HG03354 (cell line): ENCODE data around the gene MED26.
"Not testable (repeated sequence)": the region's sequence is repeated elsewhere in the genome, so short reads cannot be mapped to it uniquely, and the experiment has no call there.

Experiments used
- ATAC-seq: cut with Tn5 transposase; IDR thresholded peaks from one replicate; pipeline ENCODE4 v1.9.1; 2021; ENCODE audit warnings: mild to moderate bottlenecking; ENCODE audit not compliant: unreplicated experiment, poor library complexity, severe bottlenecking

MED26 gene

GRCh38 chr19:16651421-16652188 is 23.6 kb upstream of the MED26 start:
- not testable (repeated sequence) for ATAC-seq

DNA sequence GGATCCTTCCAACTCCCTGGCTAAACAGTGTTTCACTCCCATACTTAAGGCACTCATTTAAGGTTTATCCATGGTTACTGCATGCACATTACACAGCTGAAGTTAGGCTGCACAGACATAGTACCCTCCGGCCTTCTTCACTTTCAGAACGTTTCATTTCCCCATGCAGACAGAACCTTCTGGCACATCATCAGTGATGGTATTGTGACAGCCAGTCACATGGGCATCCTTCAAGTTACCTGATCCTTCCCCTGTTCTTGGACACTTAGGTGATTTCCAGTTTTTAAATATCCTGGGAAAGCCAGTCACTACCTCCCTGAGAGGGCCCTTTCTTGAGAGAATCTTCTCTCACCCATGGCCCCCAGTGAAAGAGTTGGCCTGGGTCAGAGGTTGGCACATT is 22.8 kb upstream of the MED26 start:
- no peak for ATAC-seq

GRCh38 chr19:16649734-16650133 is 21.7 kb upstream of the MED26 start:
- ATAC-seq: no peak

- no peak for ATAC-seq
Observed at GRCh38 chr19:16645140-16645539, 17.1 kb upstream of the MED26 start.

- no peak for ATAC-seq
Observed at GRCh38 chr19:16641695-16642094, 13.7 kb upstream of the MED26 start.

- no peak for ATAC-seq
Observed at GRCh38 chr19:16640951-16641350, 12.9 kb upstream of the MED26 start.

DNA sequence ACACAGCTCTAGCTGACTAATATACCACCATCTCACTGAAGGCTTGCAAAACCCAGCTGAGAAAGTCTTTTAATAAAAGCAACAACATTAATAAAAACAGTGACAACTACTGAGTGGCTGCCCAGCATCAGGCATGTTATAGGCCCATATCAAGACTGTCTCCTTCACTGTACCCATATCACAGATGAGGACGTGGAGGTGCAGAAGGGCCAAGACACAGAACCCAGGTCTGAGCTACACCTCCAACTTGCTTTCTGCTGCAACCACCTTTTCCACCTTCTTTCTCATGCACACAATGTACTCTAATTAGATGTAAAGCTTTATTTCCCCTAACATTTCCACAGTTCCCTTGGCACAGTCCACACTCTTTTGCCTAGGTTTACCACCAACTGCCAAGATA is 10.7 kb upstream of the MED26 start:
- ATAC-seq: no peak

GRCh38 chr19:16637535-16637934 is 9.5 kb upstream of the MED26 start:
- no peak for ATAC-seq

DNA sequence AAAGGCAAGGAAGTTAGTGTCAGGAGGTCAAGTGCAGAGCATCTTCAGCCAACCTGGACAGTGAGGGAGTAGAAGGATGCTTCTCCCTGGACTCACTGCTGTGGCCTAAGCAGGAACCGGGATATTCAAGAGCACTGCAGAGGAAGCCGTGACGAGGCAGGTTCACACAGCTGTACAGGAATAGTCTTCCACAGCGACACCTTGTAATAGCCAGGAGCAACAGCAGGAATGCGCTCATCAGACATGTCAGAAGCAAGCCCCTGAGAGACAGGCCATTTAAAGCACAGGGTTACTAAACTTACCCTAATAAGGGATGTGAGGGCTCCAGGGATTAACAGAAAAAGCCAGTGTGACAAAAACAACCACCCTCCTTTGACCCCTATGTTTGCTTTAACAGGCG is 3.5 kb upstream of the MED26 start:
- no peak for ATAC-seq

DNA sequence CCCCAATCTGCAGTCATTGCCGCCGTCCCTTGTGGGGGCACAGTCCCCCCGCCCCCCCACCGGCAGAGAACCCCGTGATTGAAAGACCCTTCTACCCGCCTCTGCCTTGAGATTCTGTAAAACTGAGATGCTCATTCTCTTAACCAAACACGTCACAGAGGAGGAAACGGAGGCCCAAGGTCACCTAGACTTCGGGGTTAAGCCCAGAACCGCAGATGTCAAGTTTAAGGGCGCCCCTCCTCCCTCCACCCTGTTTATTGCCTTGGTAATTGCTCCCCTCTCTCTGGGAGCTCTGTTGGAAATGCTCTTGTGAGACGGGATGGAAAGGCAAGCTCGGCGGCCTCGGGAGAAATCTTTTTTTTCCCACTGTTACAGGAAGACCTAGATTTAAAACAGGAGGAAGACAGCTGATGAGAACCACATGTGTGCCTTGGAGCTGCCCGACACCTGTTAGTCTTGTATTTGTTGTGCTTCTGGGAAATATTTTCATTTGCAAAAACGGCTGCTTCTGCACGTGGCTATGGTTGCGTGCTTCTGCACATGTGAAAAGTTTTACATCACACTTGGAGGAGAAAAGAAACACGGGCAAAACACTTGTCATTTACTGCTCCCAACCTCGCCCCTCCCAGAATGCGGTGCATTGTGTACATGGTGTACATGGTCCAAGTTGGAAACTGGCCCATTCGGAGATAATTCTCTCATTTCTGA is 1.1 kb upstream of the MED26 start:
- peak; percentile 9 for ATAC-seq

DNA sequence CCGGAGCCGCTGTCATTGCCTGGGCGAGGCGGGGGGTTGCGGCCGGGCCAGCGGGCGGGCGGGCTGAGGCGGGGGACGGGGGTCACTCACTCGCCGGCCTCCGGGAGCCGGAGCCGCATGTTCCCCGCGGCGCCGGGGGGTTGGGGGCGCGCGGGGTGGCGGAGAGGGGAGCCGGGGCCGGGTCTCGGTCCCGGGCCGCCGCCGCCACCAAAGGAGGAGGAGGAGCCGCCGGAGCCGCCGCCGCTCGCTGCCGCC is 149 bp downstream of the MED26 start:
- no peak for ATAC-seq

DNA sequence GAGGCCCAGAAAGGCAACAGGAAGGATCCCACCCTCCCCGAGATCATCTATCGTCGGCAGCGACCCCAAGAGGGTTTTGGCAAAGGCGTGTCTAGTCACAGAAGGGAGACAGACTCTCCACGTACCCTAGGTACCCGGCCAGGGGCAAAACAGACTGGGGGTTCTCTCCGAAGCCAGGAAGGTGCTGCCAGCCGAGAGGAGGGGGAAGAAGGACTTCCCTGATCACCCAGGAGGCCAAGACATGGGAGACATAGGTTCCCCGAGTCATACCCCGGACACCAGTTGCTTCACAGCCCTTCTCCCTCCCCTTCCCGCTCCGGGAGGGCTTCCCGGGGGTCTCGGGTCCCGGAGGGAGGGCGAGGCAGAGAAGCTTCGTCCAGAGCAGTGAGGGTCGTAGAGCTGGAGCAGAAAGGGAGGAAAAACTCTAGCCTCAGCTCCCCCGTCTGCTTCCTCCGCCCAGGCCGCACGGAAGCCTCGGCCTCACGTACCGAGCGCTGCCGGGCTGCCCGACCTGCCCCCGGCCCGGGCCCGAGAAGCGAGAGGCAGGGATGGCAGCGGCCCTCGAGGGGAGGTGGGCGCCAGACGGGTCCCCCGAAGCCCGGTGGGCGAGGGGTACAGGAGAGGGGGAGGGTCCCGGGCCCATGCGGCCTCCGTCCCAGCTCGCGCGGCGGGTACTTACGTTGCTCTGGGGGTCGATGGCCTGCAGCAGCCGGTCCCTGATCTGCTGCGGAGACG is 644 bp downstream of the MED26 start:
- ATAC-seq: no peak

DNA sequence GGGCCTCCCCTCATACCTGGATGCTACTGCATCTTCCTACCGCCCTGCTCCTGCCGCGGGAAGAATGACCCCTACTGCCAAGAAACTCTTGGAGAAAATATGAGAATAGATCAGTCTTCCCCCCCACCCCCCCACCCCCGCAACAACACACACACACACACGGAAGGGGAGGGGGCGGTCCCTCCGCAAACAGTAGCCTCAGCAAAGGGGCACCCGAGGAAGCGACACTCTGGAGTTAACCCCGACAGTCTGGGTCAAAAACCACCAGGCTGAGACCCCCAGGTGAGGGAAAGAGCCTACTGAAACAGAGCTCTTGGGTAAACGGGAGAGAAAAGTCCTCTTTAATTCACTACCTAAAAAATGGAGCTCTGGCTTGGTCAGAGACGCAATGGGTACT is 1.2 kb downstream of the MED26 start:
- ATAC-seq: no peak

DNA sequence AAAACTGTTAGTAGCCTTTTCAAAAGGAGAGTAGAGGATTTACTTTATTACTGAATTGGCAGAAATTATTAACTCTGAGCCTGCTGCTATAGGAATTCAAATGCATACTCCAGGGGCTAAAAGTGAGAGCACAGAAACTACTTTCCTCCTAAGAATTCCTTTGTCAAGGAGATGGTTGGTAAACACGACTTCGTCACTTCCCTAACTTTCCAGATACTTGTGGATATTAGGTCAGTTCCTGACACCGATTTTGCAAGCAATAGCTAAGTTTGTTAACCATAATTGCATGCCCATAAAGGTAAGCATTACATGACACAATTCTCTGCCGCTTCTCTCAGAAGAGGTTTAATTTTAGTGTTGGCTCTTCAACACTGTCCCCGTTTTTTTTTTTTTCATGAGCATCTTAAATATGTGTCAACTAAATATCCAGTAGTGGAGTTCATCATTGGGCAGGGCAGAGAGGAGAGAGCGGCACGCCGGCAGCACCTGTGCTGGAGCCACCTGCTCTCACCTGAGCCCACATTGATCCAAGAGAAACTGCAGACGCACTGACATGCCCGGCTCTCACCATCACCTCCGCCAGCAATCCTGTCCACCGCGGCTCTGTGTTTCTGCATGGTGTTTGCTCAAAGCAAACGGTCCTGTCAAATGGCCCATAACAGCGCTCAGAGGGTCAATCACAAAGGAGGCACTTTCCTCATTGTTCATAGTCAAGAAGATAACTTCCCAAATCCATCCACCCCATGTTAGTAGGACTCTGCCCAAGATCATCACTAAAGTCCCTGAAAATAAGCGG is 2.6 kb downstream of the MED26 start:
- no peak for ATAC-seq

GRCh38 chr19:16624236-16624635 is 3.8 kb downstream of the MED26 start:
- ATAC-seq: no peak

GRCh38 chr19:16623576-16623975 is 4.4 kb downstream of the MED26 start:
- ATAC-seq: no peak

DNA sequence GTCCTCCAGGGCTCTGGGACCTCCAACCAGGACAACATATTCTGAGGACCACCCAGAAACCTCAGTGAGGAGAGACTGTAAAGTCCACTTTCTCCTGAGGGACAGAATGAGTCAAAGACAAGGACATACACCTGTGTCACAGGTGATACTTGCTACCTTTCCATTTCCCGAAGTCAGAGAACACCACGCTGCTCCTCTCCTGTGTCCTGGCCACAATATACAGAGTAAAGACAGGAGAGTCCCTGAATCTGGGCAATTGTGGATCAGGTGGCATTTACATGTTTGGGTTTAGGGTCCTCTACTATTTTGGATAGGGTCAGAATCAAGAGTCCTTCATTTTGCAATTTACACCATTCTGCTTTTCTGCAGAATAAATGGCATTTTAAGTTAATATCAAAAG is 4.9 kb downstream of the MED26 start:
- ATAC-seq: no peak

DNA sequence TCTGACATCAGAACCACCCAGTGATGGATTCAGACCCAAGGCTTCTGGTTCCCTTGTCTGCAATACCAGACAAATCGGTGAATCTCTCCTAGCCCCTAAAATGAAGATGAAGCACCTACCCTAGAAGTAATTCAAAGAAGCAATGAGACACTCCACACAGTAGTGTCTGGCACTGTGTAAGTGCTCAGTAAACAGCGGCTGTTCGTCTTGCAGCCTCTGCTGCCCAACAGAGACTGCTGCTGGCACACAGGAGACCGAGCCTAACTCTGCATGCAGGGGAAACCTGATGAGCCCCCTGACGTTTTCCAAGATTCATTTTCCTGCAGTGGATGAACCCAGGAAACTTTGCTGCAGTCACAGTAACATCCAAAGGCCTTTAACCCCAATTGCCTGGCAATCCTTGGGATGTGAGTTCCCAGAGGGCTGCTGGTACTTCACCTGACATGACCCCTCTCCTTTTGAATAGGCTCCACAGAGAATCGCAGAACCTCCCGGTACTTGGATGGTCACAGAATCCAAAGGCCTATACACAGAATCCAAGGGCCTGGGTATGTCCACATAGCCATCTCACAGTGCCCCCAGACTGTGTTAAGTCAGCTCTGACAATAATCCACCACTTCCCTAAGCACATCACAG is 6.7 kb downstream of the MED26 start:
- no peak for ATAC-seq

DNA sequence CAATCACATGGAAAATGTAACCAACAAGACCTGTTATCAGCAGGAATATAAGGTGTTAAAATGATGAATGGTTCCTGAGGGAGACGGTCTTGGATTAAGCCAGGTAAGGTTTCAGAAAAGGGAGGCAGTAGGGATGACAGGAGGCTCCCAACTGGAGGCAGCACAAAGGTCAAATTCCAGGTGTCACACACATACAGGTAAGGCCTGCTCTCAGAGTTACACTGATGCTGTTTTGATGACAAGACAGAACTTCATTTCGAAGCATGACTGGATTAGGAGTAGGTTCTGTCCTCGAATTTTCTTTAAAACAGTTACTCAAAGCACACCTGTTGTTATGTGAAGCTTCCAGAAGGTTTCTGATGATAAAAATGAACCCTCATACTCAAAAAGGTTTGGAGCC is 7.4 kb downstream of the MED26 start:
- ATAC-seq: no peak

GRCh38 chr19:16620018-16620417 is 8.0 kb downstream of the MED26 start:
- no peak for ATAC-seq
